Stimulated activated CD8-positive, alpha-beta memory T cell treated with anti-CD3 and anti-CD28 coated beads, Interleukin-2, amount 100 ng/mL, for 48 hours (primary cell): ENCODE measurements around the gene HAL.
"Not testable (repeated sequence)": the region's sequence is repeated elsewhere in the genome, so short reads cannot be mapped to it uniquely, and the experiment has no call there.

Experiments used
- DNase-seq, 2 donors: peaks; one replicate each; pipeline ENCODE4 v3.0.0-alpha.2; 2020; ENCODE audit warnings: low read depth in 2 of 2

Gene HAL

GRCh38 chr12:95977764-95978305, 18.3 kb downstream of the HAL start:
- no peak for DNase-seq

GRCh38 chr12:95976416-95976832, 19.7 kb downstream of the HAL start:
- no peak for DNase-seq

- no peak for DNase-seq
Observed at GRCh38 chr12:95975491-95975890, 20.7 kb downstream of the HAL start.

GRCh38 chr12:95974358-95974757, 21.8 kb downstream of the HAL start:
- no peak for DNase-seq

GRCh38 chr12:95972832-95973456, 23.2 kb downstream of the HAL start:
- DNase-seq: no peak

GRCh38 chr12:95970905-95971304, 25.2 kb downstream of the HAL start:
- DNase-seq: no peak

- DNase-seq: not testable (repeated sequence)
Observed at GRCh38 chr12:95969116-95969515, 27.0 kb downstream of the HAL start.

GRCh38 chr12:95967301-95967700, 28.8 kb downstream of the HAL start:
- no peak for DNase-seq

- no peak for DNase-seq
Observed at GRCh38 chr12:95966287-95966870, 29.8 kb downstream of the HAL start.

GRCh38 chr12:95963096-95963495, 33.0 kb downstream of the HAL start:
- DNase-seq: no peak

- no peak for DNase-seq
Observed at GRCh38 chr12:95962222-95962621, 33.9 kb downstream of the HAL start.

GRCh38 chr12:95960241-95960640, 35.9 kb downstream of the HAL start:
- DNase-seq: no peak

- no peak for DNase-seq
Observed at GRCh38 chr12:95959107-95959506, 37.0 kb downstream of the HAL start.

- DNase-seq: no peak
Observed at GRCh38 chr12:95956557-95957145, 39.5 kb downstream of the HAL start.

GRCh38 chr12:95955549-95956159, 40.5 kb downstream of the HAL start:
- no peak for DNase-seq

- DNase-seq: no peak
Observed at GRCh38 chr12:95953000-95953399, 43.1 kb downstream of the HAL start.

GRCh38 chr12:95951515-95951914, 44.6 kb downstream of the HAL start:
- no peak for DNase-seq

GRCh38 chr12:95949477-95950206, 46.5 kb downstream of the HAL start:
- no peak for DNase-seq

- DNase-seq: no peak
Observed at GRCh38 chr12:95944108-95944704, 51.9 kb downstream of the HAL start.

GRCh38 chr12:95943330-95943842, 52.8 kb downstream of the HAL start, which contains the start of gene AMDHD1:
Gene AMDHD1 (plus strand): TSS chr12:95943331. CDS start chr12:95943399, 68 bp downstream.
- peak; percentile 36 to 37 for DNase-seq
